ENCODE results near the gene TGFBR3.

DNA sequence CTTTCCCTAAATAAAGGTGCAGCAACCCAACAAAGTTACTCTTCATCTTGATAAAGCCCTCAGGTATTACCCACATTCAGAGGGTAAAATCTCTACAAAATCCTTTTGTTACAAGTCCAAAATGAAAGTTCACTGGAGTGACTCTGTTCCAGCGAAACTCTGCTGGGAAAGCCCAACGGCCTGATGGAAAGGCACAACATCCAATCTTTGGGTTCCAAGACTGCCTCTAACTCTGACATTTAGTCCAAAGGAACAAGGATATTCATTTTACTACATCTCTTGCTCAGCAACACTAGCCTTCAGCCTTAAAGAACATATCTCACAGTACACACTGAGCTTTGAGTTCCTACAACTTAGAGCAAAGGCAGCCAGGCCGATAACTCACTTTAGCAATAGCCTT is 42.1 kb downstream of the TGFBR3 start:
- TF ChIP-seq POLR2AphosphoS5 (IDR thresholded peaks at IDR 0.05) (no peak), CTCF (IDR thresholded peaks at IDR 0.05) (no peak), EP300 (IDR thresholded peaks at IDR 0.05) (no peak)
